HG03565 (cell line): Measurements from ENCODE around the gene PCSK2.

Source experiments
- ATAC-seq: cut with Tn5 transposase; IDR thresholded peaks from one replicate; pipeline ENCODE4 v1.9.1; 2021; ENCODE audit warnings: mild to moderate bottlenecking, moderate library complexity; ENCODE audit not compliant: unreplicated experiment

Gene PCSK2

GRCh38 chr20:17529586-17529985 lies 302.7 kb downstream of the PCSK2 start:
- no peak for ATAC-seq

GRCh38 chr20:17530153-17530552 lies 303.3 kb downstream of the PCSK2 start:
- no peak for ATAC-seq

GRCh38 chr20:17530716-17531664 lies 304.1 kb downstream of the PCSK2 start, which contains the start of gene BFSP1:
Gene BFSP1, minus strand, starts transcription at chr20:17531379. Its CDS starts 50 bp downstream, at chr20:17531329.
- ATAC-seq = peak; percentile 45

- ATAC-seq = no peak
Observed at GRCh38 chr20:17531665-17532025, 304.8 kb downstream of the PCSK2 start.

- no peak for ATAC-seq
Observed at GRCh38 chr20:17533396-17533795, 306.6 kb downstream of the PCSK2 start.

- ATAC-seq = no peak
Observed at GRCh38 chr20:17534077-17534476, 307.2 kb downstream of the PCSK2 start.
